HCT116 (cell line): Measurements from ENCODE around the gene FANCM. TPM values are rescaled to one million over a fixed set of nuclear protein-coding genes. Genes with fewer than 3 reads are reported as not detected.

ENCODE experiments used
- ATAC-seq: fragments of 200-7000 bp; cut with Tn5 transposase; 2 replicates; pipeline ENCODE4 v1.9.1; 2020; ENCODE audit warnings: mild to moderate bottlenecking, moderate library complexity
- BruUV-seq: library from RNA; stranded (reverse); fragments of 400-500 nt; replicated peaks from 2 replicates; lab custom pipeline; 2021; lab: Mats Ljungman, UMichigan
- CTCF ChIA-PET: fragments of 300-600 bp; sonication (Branson Sonifier 250); formaldehyde crosslinking; loops from one replicate; lab custom pipeline; 2021; ENCODE audit warnings: antibody characterized with exemption; lab: Charles Lee
- POLR2A ChIA-PET: fragments of 300-600, 350-600 bp; sonication (Branson Sonifier 250); formaldehyde crosslinking; loops from one replicate; lab custom pipeline; 2021; ENCODE audit warnings: antibody characterized with exemption; lab: Charles Lee
- RAD21 ChIA-PET, 2 experiments: fragments of 300-600 bp; sonication (Branson Sonifier 250); formaldehyde crosslinking; loops; one replicate each; lab custom pipeline; 2023; ENCODE audit warnings: low total read pairs in 2 of 2; ENCODE audit not compliant: uncharacterized antibody in 2 of 2, unreplicated experiment in 2 of 2, low non-redundant PET in 1 of 2; lab: Charles Lee
- DNase-seq: peaks from one replicate; pipeline ENCODE4 v3.0.0-alpha.2; 2010; ENCODE audit warnings: low read depth, low spot score
- H2AFZ ChIP-seq: fragments of 200-600 bp; shearing (Covaris generic), sonication (generic); 2 replicates; pipeline ENCODE4 v1.6.1; 2017; ENCODE audit warnings: low read depth, mixed run types, mixed read lengths, antibody characterized with exemption, low read length; ENCODE audit not compliant: poor library complexity, severe bottlenecking
- H3K27ac ChIP-seq: 2 replicates; pipeline ENCODE4 v1.5.1; 2012; ENCODE audit warnings: low read depth, low read length
- H3K27me3 ChIP-seq: fragments of 200-600 bp; sonication (generic); 2 replicates; pipeline ENCODE4 v1.6.1; 2016; ENCODE audit warnings: mixed run types, low read length, mixed read lengths; ENCODE audit not compliant: insufficient read depth
- H3K36me3 ChIP-seq, 2 experiments: fragments of 200-500 bp in 1 of 2; fragments of 200-600 bp in 1 of 2; sonication (Bioruptor generic) in 1 of 2; sonication (generic) in 1 of 2; 2 replicates each; pipeline versions ENCODE4 v1.5.1 to v1.6.1; 2014 to 2016; ENCODE audit warnings: low read length in 2 of 2, inconsistent platforms in 1 of 2, mixed read lengths in 1 of 2, mixed run types in 1 of 2; ENCODE audit not compliant: insufficient read depth in 2 of 2, control insufficient read depth in 1 of 2
- H3K4me1 ChIP-seq, 2 experiments: fragments of 200-600 bp in 1 of 2; sonication (generic) in 1 of 2; 2 replicates each; pipeline versions ENCODE4 v1.5.1 to v1.6.1; 2012 to 2017; ENCODE audit warnings: low read length in 2 of 2, inconsistent platforms in 1 of 2, mild to moderate bottlenecking in 1 of 2, mixed read lengths in 1 of 2, mixed run types in 1 of 2, moderate library complexity in 1 of 2; ENCODE audit not compliant: insufficient read depth in 2 of 2, control insufficient read depth in 1 of 2
- H3K4me2 ChIP-seq: fragments of 200-600 bp; sonication (generic); 2 replicates; pipeline ENCODE4 v1.6.1; 2017; ENCODE audit warnings: mixed run types, low read length, mixed read lengths
- H3K4me3 ChIP-seq, 2 experiments: fragments of 200-600 bp in 1 of 2; sonication (generic) in 1 of 2; replicated peaks in 1 of 2; 2 replicates each; pipeline ENCODE4 v1.5.1; 2011 to 2016; ENCODE audit warnings: low read length in 2 of 2, control low read depth in 1 of 2, low read depth in 1 of 2, mild to moderate bottlenecking in 1 of 2, mixed read lengths in 1 of 2, mixed run types in 1 of 2
- H3K79me2 ChIP-seq: fragments of 200-600 bp; sonication (generic); 2 replicates; pipeline ENCODE4 v1.6.1; 2017; ENCODE audit warnings: mild to moderate bottlenecking, mixed run types, low read length, moderate library complexity, mixed read lengths; ENCODE audit not compliant: insufficient read depth
- H3K9ac ChIP-seq: fragments of 200-600 bp; sonication (generic); 2 replicates; pipeline ENCODE4 v1.6.1; 2016; ENCODE audit warnings: low read length, mixed read lengths
- H3K9me2 ChIP-seq: fragments of 200-600 bp; sonication (generic), shearing (Covaris generic); 2 replicates; pipeline ENCODE4 v1.6.1; 2017; ENCODE audit warnings: mixed run types, mild to moderate bottlenecking, moderate library complexity; ENCODE audit not compliant: insufficient read depth
- H3K9me3 ChIP-seq, 2 experiments: fragments of 200-500 bp in 1 of 2; fragments of 200-600 bp in 1 of 2; sonication (Bioruptor generic) in 1 of 2; sonication (generic) in 1 of 2; 2 replicates each; pipeline ENCODE4 v1.6.1; 2014 to 2017; ENCODE audit warnings: low read length in 2 of 2, mixed read lengths in 2 of 2, inconsistent platforms in 1 of 2, low read depth in 1 of 2, mild to moderate bottlenecking in 1 of 2, mixed run types in 1 of 2, moderate library complexity in 1 of 2; ENCODE audit not compliant: control insufficient read depth in 1 of 2, insufficient read depth in 1 of 2
- H4K20me1 ChIP-seq: fragments of 200-600 bp; sonication (generic), shearing (Covaris generic); 2 replicates; pipeline ENCODE4 v1.6.1; 2017; ENCODE audit warnings: mixed run types, mild to moderate bottlenecking, moderate library complexity; ENCODE audit not compliant: insufficient read depth
- CBX3 ChIP-seq: IDR thresholded peaks from 2 replicates; pipeline ENCODE4 v1.6.1; 2012; ENCODE audit warnings: low read depth
- CEBPB ChIP-seq: IDR thresholded peaks from 2 replicates; pipeline ENCODE4 v1.6.1; 2012; ENCODE audit warnings: low read depth
- EZH2 ChIP-seq: fragments of 200-600 bp; sonication (generic); IDR thresholded peaks from 2 replicates; pipeline ENCODE4 v1.6.1; 2017; ENCODE audit warnings: antibody characterized with exemption, mixed run types
- EZH2phosphoT487 ChIP-seq: fragments of 200-600 bp; IDR thresholded peaks from 2 replicates; pipeline ENCODE4 v1.6.1; 2018; ENCODE audit warnings: antibody characterized with exemption, borderline replicate concordance
- FOSL1 ChIP-seq: IDR thresholded peaks from 2 replicates; pipeline ENCODE4 v1.6.1; 2012; ENCODE audit warnings: low read depth
- POLR2A ChIP-seq: IDR thresholded peaks from 2 replicates; pipeline ENCODE4 v1.7.0; 2011; ENCODE audit warnings: borderline replicate concordance; ENCODE audit not compliant: insufficient read depth, insufficient read length; ENCODE audit errors: extremely low read depth
- RAD21 ChIP-seq: IDR thresholded peaks from 2 replicates; pipeline ENCODE4 v1.6.1; 2012; ENCODE audit warnings: low read depth, mild to moderate bottlenecking
- SRF ChIP-seq: IDR thresholded peaks from 2 replicates; pipeline ENCODE4 v1.6.1; 2012; ENCODE audit warnings: low read depth
- TCF7L2 ChIP-seq: IDR thresholded peaks from 2 replicates; pipeline ENCODE4 v1.7.0; 2011; ENCODE audit warnings: borderline replicate concordance, inconsistent platforms; ENCODE audit not compliant: insufficient read depth, insufficient read length; ENCODE audit errors: extremely low read depth
- YY1 ChIP-seq: IDR thresholded peaks from 2 replicates; pipeline ENCODE4 v1.6.1; 2011; ENCODE audit warnings: low read length, low read depth, moderate library complexity, mild to moderate bottlenecking; ENCODE audit not compliant: insufficient replicate concordance; ENCODE audit errors: extremely low read depth
- ZNF274 ChIP-seq: fragments of 200-500 bp; sonication (Bioruptor generic); IDR thresholded peaks from 2 replicates; pipeline ENCODE4 v1.6.1; 2014; ENCODE audit warnings: mild to moderate bottlenecking, low read depth, low read length, inconsistent platforms
- intact Hi-C: fragments of 100-400 bp; cut with micrococcal nuclease; formaldehyde crosslinking; loops from 2 replicates; pipeline ENCODE4 v1.10.0; 2022
- total RNA-seq: library from RNA; stranded (reverse); gene quantifications from one replicate; pipeline ENCODE4 v1.2.1, GENCODE V29; 2021; ENCODE audit not compliant: unreplicated experiment
- TF ChIP-seq, protein P1 (sequence below): IDR thresholded peaks from 2 replicates; pipeline ENCODE4 v1.6.1; 2011; ENCODE audit warnings: mild to moderate bottlenecking, low read length, moderate library complexity; ENCODE audit not compliant: insufficient replicate concordance; ENCODE audit errors: extremely low read depth
- TF ChIP-seq, protein P2 (sequence below), 3 experiments: fragments of 200-600 bp in 1 of 3; sonication (generic) in 1 of 3; IDR thresholded peaks in 2 of 3; conservative IDR thresholded peaks in 1 of 3; 2 replicates each; pipeline ENCODE4 v1.5.1; 2012 to 2017; ENCODE audit warnings: low read depth in 2 of 3, low read length in 2 of 3, antibody characterized with exemption in 1 of 3, borderline replicate concordance in 1 of 3, control low read depth in 1 of 3, mild to moderate bottlenecking in 1 of 3, mixed read lengths in 1 of 3, mixed run types in 1 of 3, moderate library complexity in 1 of 3; ENCODE audit not compliant: insufficient read depth in 1 of 3
- TF ChIP-seq, protein P3 (sequence below): IDR thresholded peaks from 2 replicates; pipeline ENCODE4 v1.6.1; 2012

The FANCM gene
- total RNA-seq, 1 experiment from 2014 or later, result 10.9 TPM

DNA sequence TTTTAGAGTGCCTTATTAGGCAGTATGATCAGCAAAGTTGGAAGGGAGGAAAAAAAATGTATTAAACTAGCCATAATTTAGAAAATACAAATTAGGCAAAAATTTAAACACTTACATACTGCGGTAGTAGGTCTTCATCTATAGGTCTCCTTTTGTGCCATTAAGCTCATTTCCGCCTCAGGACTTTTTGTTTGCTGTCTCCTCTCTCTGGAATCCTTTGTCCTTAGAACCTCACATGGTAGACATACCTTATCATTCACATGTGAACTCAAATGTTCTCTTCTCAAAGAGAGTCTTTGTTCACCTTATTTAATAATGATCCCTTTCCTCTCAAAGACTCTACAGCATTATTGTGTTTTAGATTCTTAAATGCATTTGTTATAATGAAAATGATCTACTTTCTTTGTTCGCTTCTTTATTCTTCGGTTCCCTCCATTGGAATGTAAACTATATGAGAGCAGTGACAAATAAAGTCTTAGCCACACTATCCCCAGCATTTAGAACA, 14.7 kb downstream of the FANCM start:
- ChIA-PET CTCF (no interaction called here), POLR2A (interaction anchor here (1.3 kb wide), 1 partner anchor 10 kb away, joined by 3 read pairs; no protein-coding TSS in a partner anchor), RAD21 (no interaction called here)
- Histone ChIP-seq H4K20me1 (no peaks in the 10 kb centered on the region), H2AFZ (no peak overlapping the region), H3K27me3 (no peaks in the 10 kb centered on the region), H3K4me1 (no peaks in the 10 kb centered on the region), H3K4me3 (no peak overlapping the region), H3K36me3 (no peaks in the 10 kb centered on the region), H3K27ac (no peak overlapping the region), H3K79me2 (peaks cover 5% of the 10 kb centered on the region), H3K4me2 (no peak overlapping the region), H3K9ac (no peak overlapping the region), H3K9me3 (no peaks in the 10 kb centered on the region), H3K9me2 (no peaks in the 10 kb centered on the region)
- ATAC-seq (no peak), DNase-seq (no peak)
- no TSS peak for BruUV-seq
- intact Hi-C loops, result no loop called here
- TF ChIP-seq FOSL1 (no peak), SRF (no peak), POLR2A (no peak), ZNF274 (no peak), CEBPB (no peak), YY1 (no peak), TCF7L2 (no peak), EZH2 (no peak), RAD21 (no peak), CBX3 (no peak), EZH2phosphoT487 (no peak)
- TF ChIP-seq, protein P1, sequence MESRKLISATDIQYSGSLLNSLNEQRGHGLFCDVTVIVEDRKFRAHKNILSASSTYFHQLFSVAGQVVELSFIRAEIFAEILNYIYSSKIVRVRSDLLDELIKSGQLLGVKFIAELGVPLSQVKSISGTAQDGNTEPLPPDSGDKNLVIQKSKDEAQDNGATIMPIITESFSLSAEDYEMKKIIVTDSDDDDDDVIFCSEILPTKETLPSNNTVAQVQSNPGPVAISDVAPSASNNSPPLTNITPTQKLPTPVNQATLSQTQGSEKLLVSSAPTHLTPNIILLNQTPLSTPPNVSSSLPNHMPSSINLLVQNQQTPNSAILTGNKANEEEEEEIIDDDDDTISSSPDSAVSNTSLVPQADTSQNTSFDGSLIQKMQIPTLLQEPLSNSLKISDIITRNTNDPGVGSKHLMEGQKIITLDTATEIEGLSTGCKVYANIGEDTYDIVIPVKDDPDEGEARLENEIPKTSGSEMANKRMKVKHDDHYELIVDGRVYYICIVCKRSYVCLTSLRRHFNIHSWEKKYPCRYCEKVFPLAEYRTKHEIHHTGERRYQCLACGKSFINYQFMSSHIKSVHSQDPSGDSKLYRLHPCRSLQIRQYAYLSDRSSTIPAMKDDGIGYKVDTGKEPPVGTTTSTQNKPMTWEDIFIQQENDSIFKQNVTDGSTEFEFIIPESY, result no peak
- TF ChIP-seq, protein P2, sequence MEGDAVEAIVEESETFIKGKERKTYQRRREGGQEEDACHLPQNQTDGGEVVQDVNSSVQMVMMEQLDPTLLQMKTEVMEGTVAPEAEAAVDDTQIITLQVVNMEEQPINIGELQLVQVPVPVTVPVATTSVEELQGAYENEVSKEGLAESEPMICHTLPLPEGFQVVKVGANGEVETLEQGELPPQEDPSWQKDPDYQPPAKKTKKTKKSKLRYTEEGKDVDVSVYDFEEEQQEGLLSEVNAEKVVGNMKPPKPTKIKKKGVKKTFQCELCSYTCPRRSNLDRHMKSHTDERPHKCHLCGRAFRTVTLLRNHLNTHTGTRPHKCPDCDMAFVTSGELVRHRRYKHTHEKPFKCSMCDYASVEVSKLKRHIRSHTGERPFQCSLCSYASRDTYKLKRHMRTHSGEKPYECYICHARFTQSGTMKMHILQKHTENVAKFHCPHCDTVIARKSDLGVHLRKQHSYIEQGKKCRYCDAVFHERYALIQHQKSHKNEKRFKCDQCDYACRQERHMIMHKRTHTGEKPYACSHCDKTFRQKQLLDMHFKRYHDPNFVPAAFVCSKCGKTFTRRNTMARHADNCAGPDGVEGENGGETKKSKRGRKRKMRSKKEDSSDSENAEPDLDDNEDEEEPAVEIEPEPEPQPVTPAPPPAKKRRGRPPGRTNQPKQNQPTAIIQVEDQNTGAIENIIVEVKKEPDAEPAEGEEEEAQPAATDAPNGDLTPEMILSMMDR (IDR thresholded peaks at IDR 0.05 in 2 of 3, conservative IDR thresholded peaks at IDR 0.05 in 1 of 3; ENCODE audit: borderline replicate concordance in 1 of 3, insufficient read depth in 1 of 3, low read depth in 2 of 3, low read length in 2 of 3), result no peak
- TF ChIP-seq, protein P3, sequence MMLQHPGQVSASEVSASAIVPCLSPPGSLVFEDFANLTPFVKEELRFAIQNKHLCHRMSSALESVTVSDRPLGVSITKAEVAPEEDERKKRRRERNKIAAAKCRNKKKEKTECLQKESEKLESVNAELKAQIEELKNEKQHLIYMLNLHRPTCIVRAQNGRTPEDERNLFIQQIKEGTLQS, result no peak
